T47D (cell line): ENCODE results near the gene SCP2D1.

Source experiments
- DNase-seq, 2 experiments: peaks; one replicate each; pipeline versions ENCODE4 v3.0.0 to v3.0.0-alpha.2; 2011 to 2012; ENCODE audit warnings: low read depth in 1 of 2, low spot score in 1 of 2
- JUND ChIP-seq: IDR thresholded peaks from 2 replicates; pipeline ENCODE4 v1.6.1; 2012; ENCODE audit warnings: low read depth
- in situ Hi-C: cut with HindIII; loops from 2 replicates; pipeline ENCODE4 v1.10.0; 2016; ENCODE audit warnings: low sequenced_read_pairs, low pct_unique_long_range_greater_than_20kb

SCP2D1 gene

GRCh38 chr20:18855882-18856281 lies 42.3 kb downstream of the SCP2D1 start:
- in situ Hi-C loops = no loop called here
- TF ChIP-seq JUND = no peak
- no peak for DNase-seq

GRCh38 chr20:18856873-18857272 lies 43.3 kb downstream of the SCP2D1 start:
- no peak for DNase-seq
- in situ Hi-C loops = no loop called here
- TF ChIP-seq JUND = no peak

- DNase-seq = no peak
- no peak for TF ChIP-seq JUND
- in situ Hi-C loops = no loop called here
Measured at GRCh38 chr20:18857640-18858039, 44.1 kb downstream of the SCP2D1 start.

- DNase-seq = no peak
- no peak for TF ChIP-seq JUND
- in situ Hi-C loops = no loop called here
Measured at GRCh38 chr20:18858816-18859215, 45.2 kb downstream of the SCP2D1 start.
